ENCODE data around the gene STAC3. TPM values are rescaled to one million over a fixed set of nuclear protein-coding genes. Genes with fewer than 3 reads are reported as not detected.
"Not testable (repeated sequence)": the region's sequence is repeated elsewhere in the genome, so short reads cannot be mapped to it uniquely, and the experiment has no call there.

The STAC3 gene
- polyA plus RNA-seq, 2 of the 4 experiments (the other 2 are of a cell fraction), result 0.40 to 0.43 TPM

DNA sequence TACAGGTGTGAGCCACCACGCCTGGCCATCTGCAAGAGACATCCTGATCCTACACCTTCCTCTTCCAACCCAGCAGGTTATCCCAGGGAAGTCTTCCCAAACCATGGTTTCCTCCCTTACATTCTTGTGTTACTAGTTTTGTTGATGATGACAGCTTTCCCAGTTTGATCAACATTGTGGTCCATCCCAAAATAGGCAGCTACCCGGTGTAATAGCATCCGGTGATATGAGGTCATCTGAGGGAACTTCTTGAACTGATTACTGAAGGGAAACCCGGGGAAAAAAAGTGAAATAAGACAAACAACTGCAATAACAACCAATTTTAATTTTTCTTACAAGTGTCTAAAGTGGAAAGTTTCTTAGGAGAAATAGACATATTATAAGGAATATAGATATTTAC, 45.3 kb upstream of the STAC3 start:
- Histone ChIP-seq H3K27ac (no peak overlapping the region), H3K4me1 (no peaks in the 10 kb centered on the region), H3K4me3 (no peak overlapping the region), H3K9me3 (no peaks in the 10 kb centered on the region), H3K4me2 (no peak overlapping the region)
- DNase-seq (ENCODE audit: low read depth in 1 of 2, low spot score in 1 of 2), result no peak
- no peak for FAIRE-seq
- WGBS (ENCODE audit: missing lambda C conversion rate), result 82% methylated on average over 4 of the region's 4 CpGs
- no peak for TF ChIP-seq TFCP2L1 (CRISPR knock-in tag; IDR thresholded peaks at IDR 0.05)
- TF ChIP-seq HOXB5 (CRISPR knock-in tag; IDR thresholded peaks at IDR 0.05), result no peak
- no peak for TF ChIP-seq NR3C1 (IDR thresholded peaks at IDR 0.05)
- no peak for TF ChIP-seq SREBF2 (IDR thresholded peaks at IDR 0.05)
- no peak for TF ChIP-seq POLR2A (IDR thresholded peaks at IDR 0.05; ENCODE audit: low read length)
- TF ChIP-seq FOSB (CRISPR knock-in tag; IDR thresholded peaks at IDR 0.05), result no peak
- TF ChIP-seq NPAS2 (CRISPR knock-in tag; IDR thresholded peaks at IDR 0.05; ENCODE audit: borderline replicate concordance), result no peak
- no peak for TF ChIP-seq RARB (CRISPR knock-in tag; IDR thresholded peaks at IDR 0.05)
- ChIA-PET POLR2A (no interaction called here), CTCF (interaction anchor here (0.9 to 4.6 kb wide), 4 partner anchors 9 to 157 kb away, joined by 3 to 26 read pairs (median 3); no protein-coding TSS in a partner anchor)
- no peak for ATAC-seq

DNA sequence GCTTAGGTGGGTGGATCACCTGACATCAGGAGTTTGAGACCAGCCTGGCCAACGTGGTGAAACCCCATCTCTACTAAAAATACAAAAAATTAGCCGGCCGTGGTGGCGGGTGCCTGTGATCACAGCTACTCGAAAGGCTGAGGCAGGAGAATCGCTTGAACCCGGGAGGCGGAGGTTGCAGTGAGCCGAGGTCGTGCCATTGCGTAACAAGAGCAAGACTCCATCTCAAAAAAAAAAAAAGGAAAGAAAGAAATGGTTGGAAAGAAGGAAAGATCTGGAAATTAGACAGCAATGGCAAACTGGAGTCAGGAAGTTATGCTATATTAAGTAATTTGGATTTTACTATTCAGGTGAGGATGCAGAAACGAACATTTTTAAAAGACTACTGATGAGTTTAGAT, 31.1 kb upstream of the STAC3 start:
- H3K9me3 ChIP-seq; DNase-seq (ENCODE audit: low read depth in 1 of 2, low spot score in 1 of 2); POLR2A ChIA-PET; ATAC-seq; FAIRE-seq; H3K4me3 ChIP-seq; H3K4me2 ChIP-seq: not testable (repeated sequence)
- CTCF ChIA-PET, result interaction anchor here (1.1 to 3.2 kb wide), 4 partner anchors 13 to 174 kb away, joined by 3 to 15 read pairs (median 3); no protein-coding TSS in a partner anchor
- peak overlapping the region in 1 of 2 experiments; percentile 90; a peak in 1 of 6 replicates for H3K27ac ChIP-seq
- TF ChIP-seq CEBPB (IDR thresholded peaks at IDR 0.05), result peak in 1 of 2 experiments; percentile 49; a peak in 3 of 4 replicates
- H3K4me1 ChIP-seq, result peaks cover 32% of the 10 kb centered on the region
- WGBS (ENCODE audit: missing lambda C conversion rate), result 92% methylated on average over 12 of the region's 12 CpGs

DNA sequence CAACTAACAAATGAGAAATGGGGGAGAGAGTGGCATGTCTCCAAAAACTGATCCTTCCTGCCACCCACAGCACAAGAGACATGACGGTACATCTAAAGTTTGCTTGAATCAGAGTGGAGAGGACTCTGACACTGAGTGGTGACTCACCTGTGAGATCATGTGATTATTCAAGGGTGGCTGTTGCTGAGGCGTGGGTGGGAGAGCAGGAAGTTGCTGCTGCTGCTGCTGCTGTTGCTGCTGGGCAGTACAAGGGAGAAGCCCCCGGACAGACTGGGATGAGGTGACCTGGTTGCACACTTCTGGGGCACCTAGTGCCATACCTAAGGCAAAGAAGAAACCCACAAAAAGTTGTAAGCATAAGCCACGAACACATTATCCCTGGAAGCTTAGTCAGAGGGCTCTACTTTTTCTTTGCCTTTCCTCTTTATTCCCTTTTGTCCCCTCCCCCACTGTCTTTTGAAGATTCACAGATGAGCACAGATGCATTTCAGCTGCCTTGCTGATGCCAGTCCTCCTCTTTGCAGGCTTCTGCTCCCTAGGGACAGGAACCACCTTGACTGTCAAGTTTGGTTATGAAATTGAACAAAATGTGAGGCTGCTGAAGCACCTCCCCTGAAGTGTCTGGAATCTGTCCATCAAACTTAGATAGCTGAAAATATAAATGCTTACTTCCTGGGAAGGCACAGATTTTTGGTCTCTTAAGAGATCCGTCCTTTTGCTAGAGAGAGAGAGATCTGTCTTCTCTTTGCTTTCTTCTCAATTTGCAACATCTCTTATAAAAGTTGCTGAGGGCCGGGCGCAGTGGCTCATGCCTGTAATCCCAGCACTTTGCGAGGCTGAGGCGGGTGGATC, 29.4 kb upstream of the STAC3 start:
- no peaks in the 10 kb centered on the region for H3K9me3 ChIP-seq
- H3K4me1 ChIP-seq, result peaks cover 32% of the 10 kb centered on the region
- DNase-seq (ENCODE audit: low read depth in 1 of 2, low spot score in 1 of 2), result peak; percentile 78 to 89
- peak; percentile 95 to 98 for ATAC-seq
- ChIA-PET CTCF (interaction anchor here (0.5 to 3.2 kb wide), 10 partner anchors 9 to 1215 kb away, joined by 3 to 15 read pairs (median 4); no protein-coding TSS in a partner anchor), POLR2A (interaction anchor here (0.6 kb wide), 1 partner anchor 40 kb away, joined by 4 read pairs; no protein-coding TSS in a partner anchor)
- 51% methylated on average over 9 of the region's 9 CpGs for WGBS (ENCODE audit: missing lambda C conversion rate)
- H3K4me2 ChIP-seq, result peak overlapping the region; percentile 73
- no peak overlapping the region for H3K4me3 ChIP-seq
- H3K27ac ChIP-seq, result peak overlapping the region; percentile 73 to 90
- 0 out of 3 replicates have a peak, but pooled peaks have one; percentile 41 for TF ChIP-seq BCL3 (IDR thresholded peaks at IDR 0.05)
- no peak for TF ChIP-seq HOXB13 (CRISPR knock-in tag; IDR thresholded peaks at IDR 0.05; ENCODE audit: low read depth)
- TF ChIP-seq JUNB (IDR thresholded peaks at IDR 0.05), result peak; percentile 76
- no peak for TF ChIP-seq CBX8 (IDR thresholded peaks at IDR 0.05)
- TF ChIP-seq, protein P1, sequence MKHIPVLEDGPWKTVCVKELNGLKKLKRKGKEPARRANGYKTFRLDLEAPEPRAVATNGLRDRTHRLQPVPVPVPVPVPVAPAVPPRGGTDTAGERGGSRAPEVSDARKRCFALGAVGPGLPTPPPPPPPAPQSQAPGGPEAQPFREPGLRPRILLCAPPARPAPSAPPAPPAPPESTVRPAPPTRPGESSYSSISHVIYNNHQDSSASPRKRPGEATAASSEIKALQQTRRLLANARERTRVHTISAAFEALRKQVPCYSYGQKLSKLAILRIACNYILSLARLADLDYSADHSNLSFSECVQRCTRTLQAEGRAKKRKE (CRISPR knock-in tag; IDR thresholded peaks at IDR 0.05; ENCODE audit: low read depth), result no peak
- no peak for TF ChIP-seq SREBF2 (IDR thresholded peaks at IDR 0.05)
- no peak for TF ChIP-seq PHF8 (IDR thresholded peaks at IDR 0.05; ENCODE audit: borderline replicate concordance, low read depth)
- peak; percentile 34 for TF ChIP-seq POLR2A (IDR thresholded peaks at IDR 0.05; ENCODE audit: low read length)
- peak; percentile 76 for TF ChIP-seq MAX (IDR thresholded peaks at IDR 0.05)
- TF ChIP-seq SMC3 (IDR thresholded peaks at IDR 0.05), result no peak
- TF ChIP-seq MAFK (IDR thresholded peaks at IDR 0.05; ENCODE audit: partially characterized antibody), result peak; percentile 46
- peak; percentile 36 to 53; a peak in 3 of 5 replicates for TF ChIP-seq JUN (IDR thresholded peaks at IDR 0.05)
- peak; percentile 67; the same call in 1 of the 2 replicates for TF ChIP-seq RFX5 (IDR thresholded peaks at IDR 0.05)
- TF ChIP-seq EP300 (IDR thresholded peaks at IDR 0.05), result peak in 1 of 2 experiments; percentile 45; a peak in 2 of 5 replicates
- TF ChIP-seq, protein P2, sequence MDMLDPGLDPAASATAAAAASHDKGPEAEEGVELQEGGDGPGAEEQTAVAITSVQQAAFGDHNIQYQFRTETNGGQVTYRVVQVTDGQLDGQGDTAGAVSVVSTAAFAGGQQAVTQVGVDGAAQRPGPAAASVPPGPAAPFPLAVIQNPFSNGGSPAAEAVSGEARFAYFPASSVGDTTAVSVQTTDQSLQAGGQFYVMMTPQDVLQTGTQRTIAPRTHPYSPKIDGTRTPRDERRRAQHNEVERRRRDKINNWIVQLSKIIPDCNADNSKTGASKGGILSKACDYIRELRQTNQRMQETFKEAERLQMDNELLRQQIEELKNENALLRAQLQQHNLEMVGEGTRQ (IDR thresholded peaks at IDR 0.05), result peak; percentile 76
- no peak for TF ChIP-seq CEBPB (IDR thresholded peaks at IDR 0.05)
- 0 out of 2 replicates have a peak, but pooled peaks have one; percentile 28 for TF ChIP-seq RCOR1 (IDR thresholded peaks at IDR 0.05; ENCODE audit: low read depth, low read length)
- no peak for TF ChIP-seq ZNF302 (CRISPR knock-in tag; IDR thresholded peaks at IDR 0.05)
- TF ChIP-seq POLR2AphosphoS2 (conservative IDR thresholded peaks at IDR 0.05; ENCODE audit: low read length), result no peak
- TF ChIP-seq RNF2 (IDR thresholded peaks at IDR 0.05; ENCODE audit: borderline replicate concordance, low read depth), result no peak
- no peak for TF ChIP-seq HOXA7 (CRISPR knock-in tag; IDR thresholded peaks at IDR 0.05)
- TF ChIP-seq, protein P3, sequence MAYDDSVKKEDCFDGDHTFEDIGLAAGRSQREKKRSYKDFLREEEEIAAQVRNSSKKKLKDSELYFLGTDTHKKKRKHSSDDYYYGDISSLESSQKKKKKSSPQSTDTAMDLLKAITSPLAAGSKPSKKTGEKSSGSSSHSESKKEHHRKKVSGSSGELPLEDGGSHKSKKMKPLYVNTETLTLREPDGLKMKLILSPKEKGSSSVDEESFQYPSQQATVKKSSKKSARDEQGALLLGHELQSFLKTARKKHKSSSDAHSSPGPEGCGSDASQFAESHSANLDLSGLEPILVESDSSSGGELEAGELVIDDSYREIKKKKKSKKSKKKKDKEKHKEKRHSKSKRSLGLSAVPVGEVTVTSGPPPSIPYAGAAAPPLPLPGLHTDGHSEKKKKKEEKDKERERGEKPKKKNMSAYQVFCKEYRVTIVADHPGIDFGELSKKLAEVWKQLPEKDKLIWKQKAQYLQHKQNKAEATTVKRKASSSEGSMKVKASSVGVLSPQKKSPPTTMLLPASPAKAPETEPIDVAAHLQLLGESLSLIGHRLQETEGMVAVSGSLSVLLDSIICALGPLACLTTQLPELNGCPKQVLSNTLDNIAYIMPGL (CRISPR knock-in tag; IDR thresholded peaks at IDR 0.05; ENCODE audit: borderline replicate concordance), result no peak
- peak; percentile 71 for TF ChIP-seq FOSL2 (IDR thresholded peaks at IDR 0.05)
- TF ChIP-seq FOSL2 (CRISPR knock-in tag; IDR thresholded peaks at IDR 0.05), result peak; percentile 95
- peak; percentile 84 for FAIRE-seq
